ENCODE data around the gene OR7A5.

- no peak for TF ChIP-seq POLR2A (IDR thresholded peaks at IDR 0.05; ENCODE audit: low read length)
- TF ChIP-seq CTCF (IDR thresholded peaks at IDR 0.05), result no peak
- no peak for TF ChIP-seq SMC3 (IDR thresholded peaks at IDR 0.05)
- no peak for TF ChIP-seq HMGXB4 (CRISPR knock-in tag; IDR thresholded peaks at IDR 0.05; ENCODE audit: borderline replicate concordance)
- no peak for TF ChIP-seq REST (IDR thresholded peaks at IDR 0.05)
- no peak for TF ChIP-seq EP300 (IDR thresholded peaks at IDR 0.05)
- no peak for TF ChIP-seq RCOR1 (IDR thresholded peaks at IDR 0.05; ENCODE audit: low read depth, low read length)
Measured at GRCh38 chr19:14868497-14868896, 33.5 kb upstream of the OR7A5 start.

Measured in A549 (cell line).